Upper lobe of right lung (tissue), 1 donor: ENCODE data around the gene RAPH1. TPM values are rescaled to one million over a fixed set of nuclear protein-coding genes. Genes with fewer than 3 reads are reported as not detected.
A peak's percentile ranks its signal among the peaks of the same experiment; 100 is the strongest.
"Not testable (repeated sequence)": the region's sequence is repeated elsewhere in the genome, so short reads cannot be mapped to it uniquely, and the experiment has no call there.

Experiments used
- ATAC-seq: fragments of 200-7000 bp; cut with Tn5 transposase; one replicate; pipeline ENCODE4 v1.9.1; 2020; ENCODE audit warnings: mild to moderate bottlenecking, moderate library complexity
- DNase-seq: peaks from one replicate; pipeline ENCODE4 v3.0.0-alpha.2; 2020
- H3K27ac ChIP-seq: fragments of 200-600 bp; one replicate; pipeline ENCODE4 v1.8.0; 2022
- H3K27me3 ChIP-seq: fragments of 200-600 bp; one replicate; pipeline ENCODE4 v1.8.0; 2022; ENCODE audit warnings: mild to moderate bottlenecking
- H3K36me3 ChIP-seq: fragments of 200-600 bp; one replicate; pipeline ENCODE4 v1.8.0; 2022
- H3K4me1 ChIP-seq: fragments of 200-600 bp; one replicate; pipeline ENCODE4 v1.8.0; 2022
- H3K4me3 ChIP-seq: fragments of 200-600 bp; one replicate; pipeline ENCODE4 v1.8.0; 2022; ENCODE audit warnings: mild to moderate bottlenecking
- H3K9me3 ChIP-seq: fragments of 200-600 bp; one replicate; pipeline ENCODE4 v1.8.0; 2022
- intact Hi-C: fragments of 100-400 bp; cut with DNase I; formaldehyde crosslinking; loops from one replicate; pipeline ENCODE4 v1.11.0; 2022
- total RNA-seq: library from RNA; stranded (reverse); fragmentation: NEBNext Ultra II Directional; extraction: Animal tissue kit (Norgen Biotek cat#: 25700); gene quantifications from one replicate; pipeline ENCODE4 v1.2.1, GENCODE V29; 2021
- TF ChIP-seq, protein P1 (sequence below): fragments of 200-600 bp; IDR thresholded peaks from one replicate; pipeline ENCODE4 v1.8.0; 2022; ENCODE audit warnings: antibody characterized with exemption
- donor health status: DM: no; HTN: yes; CAD: no; lungs with severe emphysema.

Gene RAPH1
- total RNA-seq, 1 donor from 2014 or later, result 93.4 TPM

DNA sequence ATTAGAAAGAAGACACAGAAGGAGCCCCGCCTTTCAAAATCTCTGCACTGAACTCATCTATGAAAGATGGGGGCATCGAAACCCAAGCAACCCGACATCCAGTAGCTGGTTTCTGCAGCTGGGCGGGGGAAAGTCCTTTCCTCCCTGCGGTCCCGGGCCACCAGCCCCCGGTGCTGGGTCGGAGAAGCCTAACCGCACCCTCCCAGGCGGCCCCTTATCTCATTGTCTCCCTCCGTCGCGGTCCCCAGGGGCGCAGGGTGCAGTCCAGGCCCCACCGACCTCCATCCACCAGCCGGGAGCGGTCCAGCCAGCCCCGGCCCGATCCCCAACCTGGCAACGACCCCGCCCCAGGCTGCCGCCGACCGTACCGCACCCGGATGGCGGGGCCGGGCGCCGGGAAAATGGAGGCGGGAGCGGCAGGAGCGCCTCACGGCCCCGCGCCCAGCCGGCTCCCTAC is 452 bp downstream of the RAPH1 start:
- intact Hi-C loops, result no loop called here
- Histone ChIP-seq H3K9me3 (no peaks in the 10 kb centered on the region), H3K27ac (peak overlapping the region; percentile 92), H3K4me1 (peaks cover 22% of the 10 kb centered on the region), H3K27me3 (no peaks in the 10 kb centered on the region), H3K36me3 (no peaks in the 10 kb centered on the region), H3K4me3 (peak overlapping the region; percentile 98)
- TF ChIP-seq, protein P1, sequence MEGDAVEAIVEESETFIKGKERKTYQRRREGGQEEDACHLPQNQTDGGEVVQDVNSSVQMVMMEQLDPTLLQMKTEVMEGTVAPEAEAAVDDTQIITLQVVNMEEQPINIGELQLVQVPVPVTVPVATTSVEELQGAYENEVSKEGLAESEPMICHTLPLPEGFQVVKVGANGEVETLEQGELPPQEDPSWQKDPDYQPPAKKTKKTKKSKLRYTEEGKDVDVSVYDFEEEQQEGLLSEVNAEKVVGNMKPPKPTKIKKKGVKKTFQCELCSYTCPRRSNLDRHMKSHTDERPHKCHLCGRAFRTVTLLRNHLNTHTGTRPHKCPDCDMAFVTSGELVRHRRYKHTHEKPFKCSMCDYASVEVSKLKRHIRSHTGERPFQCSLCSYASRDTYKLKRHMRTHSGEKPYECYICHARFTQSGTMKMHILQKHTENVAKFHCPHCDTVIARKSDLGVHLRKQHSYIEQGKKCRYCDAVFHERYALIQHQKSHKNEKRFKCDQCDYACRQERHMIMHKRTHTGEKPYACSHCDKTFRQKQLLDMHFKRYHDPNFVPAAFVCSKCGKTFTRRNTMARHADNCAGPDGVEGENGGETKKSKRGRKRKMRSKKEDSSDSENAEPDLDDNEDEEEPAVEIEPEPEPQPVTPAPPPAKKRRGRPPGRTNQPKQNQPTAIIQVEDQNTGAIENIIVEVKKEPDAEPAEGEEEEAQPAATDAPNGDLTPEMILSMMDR, result no peak
- no peak for DNase-seq
- ATAC-seq, result no peak

DNA sequence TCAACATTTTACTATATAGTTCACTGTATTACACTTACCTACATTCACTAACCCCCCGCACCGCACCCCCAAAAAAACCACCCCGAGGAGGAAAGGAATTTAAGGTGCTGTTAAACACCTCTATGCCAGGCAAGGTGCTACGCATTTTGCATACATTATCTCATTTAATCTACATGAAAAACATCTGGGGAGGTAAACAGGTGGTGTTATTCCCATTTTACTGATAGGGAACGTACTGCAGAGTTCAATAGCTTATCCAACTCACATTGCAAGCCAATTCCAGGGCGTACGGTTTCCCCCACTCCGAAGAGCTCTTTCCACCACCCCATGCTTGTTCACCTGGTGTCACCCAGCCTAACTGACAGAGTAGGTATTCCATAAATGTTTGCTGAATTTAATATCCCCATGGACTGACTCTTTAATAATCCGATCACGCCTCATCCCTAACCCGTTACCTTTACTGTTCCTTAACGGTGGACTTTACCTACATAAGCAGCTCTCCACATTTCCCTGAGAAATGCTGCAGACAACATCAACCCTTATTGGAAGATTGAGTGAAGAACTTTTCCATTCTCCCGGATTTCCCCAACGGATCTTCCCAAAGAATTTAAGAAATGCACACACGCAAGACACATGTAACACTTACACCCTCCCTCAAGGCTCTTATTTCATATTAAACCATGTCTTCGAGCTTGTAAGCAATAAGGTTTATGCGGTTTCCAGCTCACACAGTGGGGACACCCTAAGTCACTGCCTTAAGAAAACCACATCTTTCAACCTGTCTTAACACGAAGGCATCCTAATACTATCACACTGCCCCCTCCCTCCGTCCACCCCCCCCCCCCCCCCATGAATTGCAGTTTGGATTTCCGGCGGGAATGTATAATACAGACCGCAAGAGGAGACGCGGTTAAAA is 1.2 kb downstream of the RAPH1 start:
- ATAC-seq (no peak), DNase-seq (no peak)
- TF ChIP-seq, protein P1, result no peak
- H3K36me3 ChIP-seq, result no peaks in the 10 kb centered on the region
- intact Hi-C loops, result no loop called here
- H3K4me1 ChIP-seq, result peaks cover 28% of the 10 kb centered on the region
- H3K27me3 ChIP-seq, result no peaks in the 10 kb centered on the region
- H3K27ac ChIP-seq, result peak overlapping the region; percentile 53
- H3K4me3 ChIP-seq, result peak overlapping the region; percentile 98
- H3K9me3 ChIP-seq, result no peaks in the 10 kb centered on the region

- Histone ChIP-seq H3K4me1 (peaks cover 33% of the 10 kb centered on the region), H3K27ac (peak overlapping the region; percentile 53), H3K9me3 (no peaks in the 10 kb centered on the region), H3K27me3 (no peaks in the 10 kb centered on the region), H3K4me3 (peak overlapping the region; percentile 98), H3K36me3 (no peaks in the 10 kb centered on the region)
- ATAC-seq, result no peak
- no peak for DNase-seq
- TF ChIP-seq, protein P1, result no peak
- intact Hi-C loops, result no loop called here
Observed at GRCh38 chr2:203532957-203533658, 2.0 kb downstream of the RAPH1 start.

GRCh38 chr2:203527719-203528118 is 7.4 kb downstream of the RAPH1 start:
- intact Hi-C loops, result no loop called here
- DNase-seq, result no peak
- Histone ChIP-seq H3K4me1 (peaks cover 33% of the 10 kb centered on the region), H3K27me3 (no peaks in the 10 kb centered on the region), H3K36me3 (no peaks in the 10 kb centered on the region), H3K4me3 (no peak overlapping the region), H3K27ac (no peak overlapping the region), H3K9me3 (no peaks in the 10 kb centered on the region)
- ATAC-seq, result no peak
- TF ChIP-seq, protein P1, result no peak

- DNase-seq, H3K27ac ChIP-seq, H3K4me3 ChIP-seq, H3K27me3 ChIP-seq, H3K36me3 ChIP-seq, H3K4me1 ChIP-seq, H3K9me3 ChIP-seq, ATAC-seq, intact Hi-C loops: not testable (repeated sequence)
Observed at GRCh38 chr2:203513268-203513667, 21.8 kb downstream of the RAPH1 start.

GRCh38 chr2:203510941-203511305 is 24.2 kb downstream of the RAPH1 start:
- no peak overlapping the region for H3K27ac ChIP-seq
- no peak overlapping the region for H3K4me3 ChIP-seq
- no peak for ATAC-seq
- DNase-seq, result no peak
- H3K4me1 ChIP-seq, result peaks cover 3% of the 10 kb centered on the region
- H3K36me3 ChIP-seq, result no peaks in the 10 kb centered on the region
- no peaks in the 10 kb centered on the region for H3K27me3 ChIP-seq
- H3K9me3 ChIP-seq, result no peaks in the 10 kb centered on the region
- intact Hi-C loops, result no loop called here
- TF ChIP-seq, protein P1, result no peak
